Activated CD4-positive, CD25-positive, alpha-beta regulatory T cell treated with anti-CD3 and anti-CD28 coated beads, Interleukin-2, amount 50 U/mL, for 24 hours (primary cell): ENCODE data around the gene CRIP1.
A peak's percentile ranks its signal among the peaks of the same experiment; 100 is the strongest.

Source experiments
- ATAC-seq, 2 donors: fragments of 150-1000 bp; cut with Tn5 transposase; one replicate each; pipeline ENCODE4 v1.10.0; 2021; ENCODE audit warnings: mild to moderate bottlenecking in 1 of 2, moderate library complexity in 1 of 2

The CRIP1 gene

DNA sequence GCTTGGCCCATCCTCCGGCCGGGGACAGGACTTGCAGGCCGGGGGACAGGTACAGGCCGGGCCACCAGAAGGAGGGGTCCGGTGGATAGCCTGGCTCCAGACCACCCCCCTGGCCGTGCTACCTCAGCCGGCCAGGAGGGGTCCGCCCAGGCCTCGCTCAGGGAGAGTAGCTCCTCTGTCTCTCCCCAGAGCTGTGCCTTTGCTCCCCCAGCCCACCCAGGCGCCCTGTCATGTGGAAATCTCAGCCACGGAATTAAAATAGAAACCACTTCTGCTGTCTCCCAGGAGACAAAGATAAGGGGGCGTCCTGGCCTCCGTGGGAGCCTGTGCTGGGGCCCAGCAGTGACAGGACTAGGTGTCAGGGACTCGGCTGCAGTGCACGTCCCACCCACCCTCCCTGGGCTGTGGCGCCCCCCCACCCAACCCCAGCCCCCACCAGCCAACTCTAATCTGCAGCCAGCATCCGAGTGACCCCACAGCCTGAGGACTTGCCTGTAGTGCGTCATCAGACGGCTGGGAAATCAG lies 15.3 kb upstream of the CRIP1 start:
- ATAC-seq = no peak

DNA sequence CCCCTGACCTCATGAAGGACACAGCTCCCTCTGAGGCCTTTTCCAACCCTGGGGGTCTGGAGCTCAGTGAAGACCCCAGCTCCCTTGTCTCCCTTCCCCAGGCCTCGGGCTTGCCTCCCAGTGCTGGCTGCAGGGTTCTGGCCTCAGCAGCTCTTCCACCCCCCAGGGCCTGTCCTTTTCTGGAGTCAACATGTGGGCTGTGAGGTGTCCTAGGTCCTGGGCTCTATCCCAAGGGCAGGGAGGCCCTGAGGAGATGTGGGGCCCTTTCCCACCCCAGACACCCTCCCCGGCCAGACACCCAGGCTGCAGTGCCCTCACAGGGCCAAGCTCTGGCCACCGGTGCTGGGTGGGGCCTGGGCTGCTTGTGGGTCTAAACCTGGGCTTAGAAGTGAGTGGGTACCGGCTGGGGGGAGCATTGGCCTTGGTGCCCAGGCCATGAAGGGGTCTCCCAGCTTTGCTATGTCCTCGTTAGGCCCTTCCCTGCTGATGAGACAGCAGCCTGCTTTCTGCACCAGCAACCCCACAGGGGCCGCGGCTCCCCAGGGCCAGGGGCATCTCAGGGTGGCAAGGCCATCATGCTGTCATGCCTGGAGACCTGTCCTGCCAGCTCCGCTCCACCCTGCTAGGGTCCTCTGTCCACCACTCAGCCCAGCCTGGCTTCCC lies 14.7 kb upstream of the CRIP1 start:
- ATAC-seq = no peak

DNA sequence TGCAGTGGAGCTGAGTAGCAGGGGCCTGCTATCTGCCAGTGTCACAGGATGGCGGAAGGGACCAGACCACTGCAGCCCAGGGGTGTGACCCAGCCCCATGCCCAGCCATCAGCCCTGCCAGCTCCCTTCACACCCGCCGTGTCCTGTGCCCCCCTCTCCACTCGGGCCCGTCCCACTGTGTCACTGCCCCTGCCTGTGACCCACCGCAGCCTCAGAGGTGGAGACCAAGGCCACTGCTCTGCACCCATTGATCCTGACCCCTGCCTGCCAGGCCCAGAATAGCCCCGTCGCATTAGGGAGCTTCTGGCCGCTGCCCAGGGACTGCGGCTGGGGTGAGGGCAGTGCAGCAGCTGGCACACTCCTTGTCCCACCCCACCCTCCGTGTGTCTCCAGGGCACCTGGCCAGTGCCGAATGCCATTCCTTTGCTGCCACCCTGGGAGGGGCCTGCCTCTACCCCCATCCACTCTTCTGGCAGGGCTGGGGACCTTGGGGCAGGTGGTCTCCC lies 14.1 kb upstream of the CRIP1 start:
- ATAC-seq = no peak

DNA sequence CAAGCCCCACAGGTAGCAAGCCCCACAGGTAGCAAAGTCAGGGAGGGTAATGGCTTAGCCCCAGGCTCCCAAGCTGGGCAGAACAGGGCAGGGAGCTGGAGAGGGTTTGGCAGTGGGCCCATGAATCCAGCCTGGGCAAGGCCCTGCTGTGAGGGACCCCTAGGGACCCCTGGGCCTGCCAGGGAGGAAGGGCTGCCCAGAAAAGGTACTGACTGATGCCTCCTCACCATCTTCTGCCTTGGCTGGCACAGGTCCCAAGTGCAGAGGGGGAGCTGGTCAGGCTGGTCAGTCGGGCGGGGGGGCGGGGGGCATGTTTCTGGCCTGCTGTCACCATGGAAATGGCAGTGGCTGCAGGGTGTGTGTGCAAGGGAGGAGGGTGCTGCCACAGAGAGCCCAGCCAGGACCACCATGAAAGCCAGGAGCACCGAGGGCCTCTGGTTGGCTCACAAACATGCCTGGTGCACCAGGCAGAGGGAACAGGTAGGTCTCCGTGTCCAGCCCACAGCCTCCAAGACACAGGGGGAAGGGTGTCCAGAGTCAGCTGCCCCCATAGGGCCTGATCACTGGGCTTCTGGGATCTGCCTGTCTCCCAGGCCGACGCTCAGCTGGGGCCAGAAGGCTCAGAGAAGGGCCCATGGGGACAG lies 13.5 kb upstream of the CRIP1 start:
- ATAC-seq = no peak

DNA sequence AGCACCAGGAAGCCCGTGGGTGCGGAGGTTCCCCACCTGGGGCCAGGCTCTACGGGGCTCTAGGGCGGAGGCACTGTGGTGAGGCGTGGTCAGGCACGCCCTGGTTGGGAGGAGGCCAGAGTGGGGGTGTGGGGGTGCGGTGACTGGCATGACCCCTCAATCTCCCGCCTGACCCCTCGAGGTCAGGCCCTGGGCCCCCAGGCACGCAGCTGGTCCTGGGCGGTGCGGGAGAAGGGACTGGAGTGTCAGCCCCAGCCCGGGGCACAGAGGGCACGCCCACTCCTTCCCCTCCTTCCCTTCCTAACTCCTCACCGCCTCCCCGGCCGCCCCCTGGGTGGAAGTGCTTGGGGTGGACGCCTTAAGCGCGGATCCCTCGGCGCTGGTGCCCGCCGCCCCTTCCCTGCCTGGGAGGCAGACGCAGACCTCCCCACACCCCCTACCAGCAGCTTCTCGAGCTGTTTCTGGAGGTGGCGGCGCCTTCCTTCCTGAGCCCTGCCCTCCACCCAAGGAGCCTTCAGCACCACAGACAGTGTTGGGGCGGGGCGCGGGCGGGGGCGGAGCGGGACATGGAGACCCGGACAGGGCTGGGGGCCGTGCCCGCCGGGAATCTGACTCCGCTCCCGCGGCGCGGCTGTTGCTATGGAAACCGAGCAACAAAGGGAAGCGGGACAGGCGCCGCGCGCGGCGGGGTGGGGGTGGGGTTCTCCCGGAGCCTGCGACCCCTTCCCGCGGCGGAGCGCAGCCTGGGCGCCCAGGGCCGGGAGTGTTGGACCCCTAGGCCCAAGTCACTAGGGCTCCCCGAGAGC lies 12.8 kb upstream of the CRIP1 start:
- peak; percentile 61 to 62 for ATAC-seq

DNA sequence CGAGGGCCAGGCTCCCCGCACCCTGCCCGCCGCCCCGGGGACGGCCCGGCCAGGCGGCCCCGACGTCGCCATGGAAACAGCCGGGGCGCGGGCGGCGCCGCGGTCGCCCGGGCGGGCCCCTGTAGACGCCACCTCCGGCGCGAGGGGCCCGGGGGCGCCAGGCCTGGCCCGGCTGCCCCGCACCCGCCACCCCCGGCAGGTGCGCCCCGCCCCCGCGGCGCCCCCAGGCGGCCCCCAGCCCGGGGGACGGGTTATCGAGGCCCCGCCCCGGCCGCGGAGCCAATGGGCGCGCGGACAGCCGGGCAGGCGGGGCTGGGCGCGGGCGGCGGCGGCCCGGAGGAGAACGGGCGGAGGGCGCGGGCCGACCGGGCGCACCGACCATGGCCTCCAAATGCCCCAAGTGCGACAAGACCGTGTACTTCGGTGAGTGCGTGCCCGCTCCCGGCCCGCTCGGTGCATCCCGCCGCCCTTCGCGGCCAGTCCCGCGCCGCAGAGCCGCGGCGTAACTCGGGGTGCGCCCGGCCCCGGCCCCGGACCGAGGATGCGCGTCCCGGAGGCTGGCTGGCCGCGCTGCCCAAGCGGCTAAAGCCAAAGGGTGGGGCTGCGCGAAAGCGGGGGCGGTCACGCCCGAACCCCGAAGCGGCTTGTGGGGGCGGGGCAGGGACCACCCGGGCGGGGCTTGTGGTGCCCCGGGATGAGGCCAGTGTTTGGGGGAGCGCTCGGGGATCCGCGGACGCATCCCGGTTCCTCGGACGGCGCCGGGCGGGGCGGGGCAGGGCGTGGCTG lies 12.0 kb upstream of the CRIP1 start, which contains the start of gene CRIP2:
CRIP2 (plus strand) TSS at position 339 of the 786 bp plus-strand sequence; CDS start at position 381, 42 bp downstream.
- peak; percentile 38 to 60 for ATAC-seq

DNA sequence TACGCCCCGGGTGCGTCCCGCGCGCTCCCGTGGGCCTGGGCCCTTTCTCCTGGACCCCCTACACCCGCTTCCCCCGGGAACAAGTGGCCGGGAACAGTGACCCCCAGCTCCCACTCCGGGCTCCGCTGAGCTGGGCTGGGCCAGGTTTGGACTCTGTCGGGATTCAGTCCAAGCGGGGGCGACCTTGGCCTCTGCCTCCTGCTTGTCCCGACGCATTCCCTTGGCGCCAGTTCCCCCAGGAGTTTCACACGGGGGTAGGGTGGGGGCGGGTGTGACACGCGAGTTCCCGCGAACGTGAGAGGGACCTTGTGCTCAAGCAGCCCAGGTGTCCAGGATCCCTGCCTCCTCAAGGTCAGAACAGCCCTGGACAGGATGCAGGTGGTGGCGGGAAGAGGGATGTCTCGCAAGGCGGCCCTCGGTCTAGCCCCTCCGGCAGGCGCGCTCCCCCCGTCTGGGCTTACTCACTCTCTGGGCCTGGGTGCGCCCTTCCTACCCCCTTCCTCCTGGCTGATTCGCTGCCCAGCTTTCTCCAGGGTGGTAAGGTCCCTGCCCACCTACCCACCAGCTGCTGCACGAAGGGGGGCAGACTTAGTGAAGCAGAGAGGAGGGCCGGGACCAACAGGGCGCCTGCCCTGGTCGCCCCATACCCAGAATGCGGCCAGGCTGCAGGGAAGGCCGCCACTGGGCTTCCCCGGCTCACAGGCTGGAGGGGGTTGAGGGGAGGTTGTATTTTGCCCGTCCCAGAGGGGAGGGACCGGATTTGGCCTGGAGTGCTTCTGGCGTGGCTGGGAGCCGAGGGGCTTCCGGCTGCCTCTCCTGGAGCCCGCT lies 11.2 kb upstream of the CRIP1 start:
- no peak for ATAC-seq

DNA sequence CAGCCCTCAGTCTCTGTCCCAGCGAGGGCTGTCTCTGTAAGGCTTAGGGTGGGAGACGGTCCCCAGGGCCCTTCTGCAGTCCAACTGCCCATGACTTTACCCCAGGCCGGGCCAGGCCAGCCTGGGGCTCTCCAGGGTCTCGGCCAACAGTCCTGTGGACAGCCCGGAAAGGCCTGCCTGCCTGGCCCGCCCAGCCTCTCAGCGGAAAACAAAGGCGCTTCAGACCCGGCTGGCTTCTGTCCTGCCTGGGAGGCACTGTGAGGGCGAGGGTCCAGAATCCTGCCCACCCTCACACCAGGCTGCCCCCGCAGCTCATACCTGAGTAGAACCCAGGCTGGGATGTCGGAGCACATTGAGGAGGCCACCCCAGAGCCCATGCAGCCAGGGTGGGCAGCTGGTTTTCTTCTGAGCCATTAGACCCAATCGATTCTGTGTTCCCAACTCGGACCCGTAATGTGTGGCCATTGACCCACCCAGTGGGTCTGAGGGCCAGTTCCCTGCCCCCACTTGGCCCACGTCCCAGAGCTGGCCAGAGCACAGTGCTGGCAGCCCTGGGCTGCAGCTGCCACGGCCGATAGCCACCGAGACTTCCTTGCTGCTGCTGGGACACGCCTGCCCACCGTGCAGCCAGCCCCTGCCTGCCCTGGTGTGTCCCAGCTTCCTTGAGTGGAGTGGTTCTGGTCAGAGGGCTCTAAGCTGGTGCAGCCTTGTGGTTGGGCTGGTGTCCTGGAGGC lies 10.4 kb upstream of the CRIP1 start:
- ATAC-seq = no peak

DNA sequence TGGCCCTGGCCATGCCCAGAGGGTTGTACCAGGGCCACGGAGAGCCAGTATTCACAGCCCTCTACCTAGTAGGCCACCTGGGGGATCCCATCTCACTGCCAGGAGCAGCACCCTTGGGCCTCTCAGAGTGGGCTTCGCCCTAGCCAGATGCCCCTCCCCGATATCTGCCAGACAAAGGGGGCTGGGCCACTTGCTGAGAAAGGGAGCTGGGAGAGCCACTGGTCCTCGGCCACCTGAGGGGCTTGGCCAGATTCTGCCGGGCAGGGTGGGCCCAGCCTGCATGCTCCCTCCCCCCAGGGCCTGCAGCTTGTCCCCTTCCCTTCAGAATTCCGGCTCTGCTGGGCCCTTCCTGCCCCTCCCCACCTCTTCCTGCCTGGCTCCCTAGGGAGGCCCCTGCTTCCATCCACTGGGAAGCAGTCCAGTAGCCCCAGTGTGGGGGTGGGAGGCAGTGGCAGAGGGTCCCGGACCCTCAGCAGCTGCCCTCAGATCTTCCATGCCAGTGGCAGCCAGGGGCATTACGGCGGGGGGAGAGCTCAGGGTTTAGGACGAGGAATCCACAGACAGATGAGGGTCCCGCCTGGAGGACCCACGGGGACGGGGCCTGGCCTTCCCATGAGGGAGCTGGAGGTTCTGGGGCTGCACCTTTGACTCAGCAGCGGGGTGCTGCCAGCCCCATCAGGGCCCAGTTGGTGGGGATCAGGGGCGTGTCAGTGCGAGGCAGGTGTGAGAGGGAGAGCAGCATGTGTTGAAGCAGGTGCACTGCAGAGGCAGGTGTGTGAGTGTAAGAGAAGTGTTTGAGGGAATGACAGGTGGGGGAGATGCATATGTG lies 9.6 kb upstream of the CRIP1 start:
- ATAC-seq = no peak

DNA sequence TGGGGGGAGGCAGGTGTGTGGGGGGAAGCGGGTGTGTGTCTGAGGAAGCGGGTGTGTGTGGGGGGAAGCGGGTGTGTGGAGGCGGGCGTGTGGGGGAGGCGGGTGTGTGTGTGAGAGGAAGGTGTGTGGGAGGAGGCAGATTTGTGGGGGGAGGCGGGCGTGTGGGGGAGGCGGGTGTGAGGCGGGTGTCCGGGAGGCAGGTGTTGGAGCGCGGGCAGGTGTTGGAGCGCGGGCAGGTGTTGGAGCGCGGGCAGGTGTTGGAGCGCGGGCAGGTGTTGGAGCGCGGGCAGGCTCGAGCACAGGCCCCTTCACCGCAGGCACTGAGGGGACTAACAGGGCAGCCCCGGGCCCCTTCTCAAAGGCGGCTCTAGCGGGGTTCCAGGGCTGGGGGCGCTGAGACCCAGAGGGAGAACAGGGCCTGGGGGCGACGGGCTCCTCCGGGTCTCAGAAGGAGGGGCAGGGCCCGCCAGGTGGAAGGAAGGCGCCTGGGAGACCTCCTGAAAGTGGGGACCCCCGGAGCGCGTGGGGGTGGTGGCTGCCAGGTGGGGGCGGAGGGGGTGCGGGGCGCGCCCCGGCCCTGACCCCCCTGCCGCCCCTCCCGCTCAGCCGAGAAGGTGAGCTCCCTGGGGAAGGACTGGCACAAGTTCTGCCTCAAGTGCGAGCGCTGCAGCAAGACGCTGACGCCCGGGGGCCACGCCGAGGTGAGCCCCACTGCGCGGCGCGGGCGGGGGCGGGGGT lies 8.9 kb upstream of the CRIP1 start:
- ATAC-seq = no peak

DNA sequence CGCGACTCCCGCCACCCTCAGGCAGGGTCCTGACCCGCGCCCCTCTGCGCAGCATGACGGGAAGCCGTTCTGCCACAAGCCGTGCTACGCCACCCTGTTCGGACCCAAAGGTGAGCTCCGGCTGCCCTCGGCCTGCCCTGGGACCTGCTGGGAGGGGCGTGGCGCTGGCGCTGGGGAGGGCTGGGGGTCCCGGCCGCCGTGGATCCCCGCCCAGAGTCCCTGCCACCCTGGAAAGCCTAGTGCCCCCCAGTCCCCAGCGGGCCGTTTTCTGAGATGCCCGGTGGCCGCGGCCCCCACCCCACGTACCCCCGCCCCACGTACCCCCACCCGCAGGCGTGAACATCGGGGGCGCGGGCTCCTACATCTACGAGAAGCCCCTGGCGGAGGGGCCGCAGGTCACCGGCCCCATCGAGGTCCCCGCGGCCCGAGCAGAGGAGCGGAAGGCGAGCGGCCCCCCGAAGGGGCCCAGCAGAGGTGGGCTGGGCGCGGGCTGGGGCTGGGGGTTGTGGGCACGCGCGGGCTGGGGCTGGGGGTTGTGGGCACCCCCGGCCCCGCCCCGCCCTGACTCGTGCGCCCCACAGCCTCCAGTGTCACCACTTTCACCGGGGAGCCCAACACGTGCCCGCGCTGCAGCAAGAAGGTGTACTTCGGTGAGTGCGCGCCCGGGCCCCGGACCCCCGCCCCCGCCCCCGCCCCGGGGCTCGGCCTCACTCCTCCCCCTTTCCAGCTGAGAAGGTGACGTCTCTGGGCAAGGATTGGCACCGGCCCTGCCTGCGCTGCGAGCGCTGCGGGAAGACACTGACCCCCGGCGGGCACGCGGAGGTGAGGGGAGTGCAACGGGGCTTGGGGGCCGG lies 8.1 kb upstream of the CRIP1 start:
- ATAC-seq = no peak

DNA sequence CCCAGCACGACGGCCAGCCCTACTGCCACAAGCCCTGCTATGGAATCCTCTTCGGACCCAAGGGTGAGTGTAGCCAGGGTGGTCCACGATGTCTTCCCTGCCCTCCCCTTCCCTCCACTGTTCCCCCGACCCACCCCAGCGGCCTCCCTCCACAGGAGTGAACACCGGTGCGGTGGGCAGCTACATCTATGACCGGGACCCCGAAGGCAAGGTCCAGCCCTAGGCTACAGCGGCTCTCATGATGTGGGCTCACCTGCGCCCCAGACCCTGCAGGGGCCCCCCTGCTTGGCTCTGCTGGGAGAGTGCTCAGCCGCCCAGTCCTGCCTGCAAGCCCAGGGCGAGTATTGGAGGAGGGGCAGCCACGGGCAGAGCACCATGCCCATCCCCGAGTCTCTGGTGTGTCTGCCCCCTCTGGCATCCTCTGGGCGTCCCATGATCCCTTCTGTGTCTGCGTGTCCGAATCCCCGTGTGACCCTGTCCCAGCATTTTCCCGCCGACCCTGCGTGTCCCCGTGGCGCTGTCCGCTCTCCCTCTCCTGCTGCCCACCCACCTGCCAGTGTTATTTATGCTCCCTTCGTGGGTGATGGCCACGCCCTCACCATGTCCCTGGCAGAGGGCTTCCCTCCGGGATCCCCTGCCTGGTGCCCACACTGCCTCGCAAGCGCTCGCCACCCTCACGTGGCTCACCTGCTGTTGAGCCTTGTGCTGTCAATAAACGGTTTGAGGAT lies 7.1 kb upstream of the CRIP1 start:
- ATAC-seq = no peak

DNA sequence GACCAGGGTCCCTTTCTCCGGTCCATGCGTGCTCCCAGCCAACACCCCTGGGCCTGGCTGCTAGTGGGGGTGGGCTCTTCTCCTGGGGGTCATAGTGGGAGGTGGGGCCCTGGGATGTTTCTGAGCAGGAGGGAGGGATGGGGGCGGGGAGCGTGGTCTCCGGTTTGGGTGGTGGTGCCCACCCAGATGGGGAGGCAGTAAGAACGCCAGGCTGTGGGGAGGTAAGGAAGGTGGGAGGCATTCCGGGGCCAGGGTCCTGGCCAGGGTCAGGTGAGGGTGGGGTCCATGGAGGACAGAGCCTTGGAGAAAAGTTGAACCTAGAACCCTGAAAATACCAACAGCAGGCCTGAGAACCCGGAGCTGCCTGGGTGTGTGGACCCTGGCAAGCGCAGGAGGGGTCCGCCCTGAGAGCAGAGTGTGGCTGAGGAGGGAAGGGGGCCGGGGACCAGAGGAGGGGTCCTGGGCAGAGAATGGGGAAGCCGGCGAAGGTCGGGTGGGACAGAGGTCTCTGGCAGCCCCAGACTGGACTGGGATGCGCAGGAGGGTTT lies 6.4 kb upstream of the CRIP1 start:
- no peak for ATAC-seq

DNA sequence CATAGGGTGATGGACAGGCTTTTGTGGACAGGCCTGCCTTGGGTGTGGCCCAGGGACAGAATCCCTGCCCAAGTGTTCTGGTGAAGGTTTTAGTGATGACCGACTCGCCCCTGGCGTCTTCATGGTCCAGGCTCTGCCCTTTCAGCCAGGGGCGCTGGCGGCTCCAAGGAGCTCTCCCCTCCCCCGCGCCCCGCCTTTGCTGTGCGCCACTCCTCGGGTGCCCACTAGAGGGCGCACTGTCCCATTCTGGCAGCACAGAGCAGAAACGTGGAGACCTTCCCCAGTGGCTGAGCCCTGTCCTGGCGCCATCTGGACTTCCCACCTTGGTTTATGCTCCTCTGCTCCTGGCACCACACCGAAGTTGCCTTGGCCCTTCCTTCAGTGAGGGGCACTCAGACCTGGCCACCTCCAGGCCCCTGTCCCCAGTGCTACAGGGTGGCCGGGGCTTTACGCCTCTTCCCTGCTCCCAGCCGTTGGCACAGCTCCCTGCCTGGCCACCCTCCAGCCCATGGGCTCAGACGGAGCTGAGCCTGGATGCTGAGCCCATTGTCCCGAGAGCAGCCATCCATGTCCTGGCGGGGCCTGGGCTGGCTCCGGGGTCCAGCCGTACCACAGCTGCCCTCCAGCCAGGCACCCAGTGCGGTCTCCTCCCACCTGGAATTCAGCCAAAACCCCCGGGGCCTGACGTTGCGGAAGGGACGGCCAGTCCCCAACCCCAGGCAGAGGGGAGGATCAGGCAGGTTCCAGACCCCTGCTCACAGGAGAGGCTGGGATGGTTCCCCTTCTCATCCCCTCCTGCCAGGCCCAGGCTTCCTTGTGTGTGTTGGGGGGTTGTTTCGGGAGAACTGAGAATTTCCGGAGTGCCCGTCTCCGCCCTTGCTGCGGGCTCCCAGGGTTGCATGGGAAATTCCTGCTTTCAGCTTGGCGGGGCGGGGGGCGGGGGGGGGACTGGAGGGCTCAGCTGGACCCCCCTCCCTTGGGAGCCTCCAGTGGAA lies 5.6 kb upstream of the CRIP1 start:
- ATAC-seq = peak; percentile 63 to 72

DNA sequence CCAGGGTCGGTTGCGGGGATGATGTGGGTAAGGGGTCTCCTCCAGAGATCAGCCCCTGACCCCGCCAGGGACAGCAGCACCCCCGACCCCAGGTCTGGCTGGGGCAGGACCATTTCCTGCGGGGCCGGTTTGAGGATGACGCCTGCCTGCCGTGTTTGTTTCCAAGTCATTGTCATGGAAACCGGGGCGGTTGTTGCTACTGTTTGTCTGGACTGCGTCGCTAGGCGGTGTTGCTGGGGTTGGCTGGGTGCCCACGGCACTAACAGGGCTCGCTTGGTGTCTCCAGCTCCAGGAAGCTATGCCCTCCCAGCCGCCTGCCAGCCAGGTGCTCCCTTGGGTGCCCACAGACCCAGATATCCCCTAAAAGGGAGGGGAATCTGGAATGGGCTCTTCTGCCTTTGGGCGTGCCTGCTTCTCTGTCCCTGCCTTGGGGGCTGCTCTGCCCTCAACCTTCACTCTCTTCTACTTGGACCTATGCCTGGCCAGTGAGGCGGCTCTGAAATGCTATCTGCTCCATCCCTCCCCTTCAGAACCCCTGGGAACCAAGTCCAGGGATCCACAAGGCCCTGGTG lies 4.7 kb upstream of the CRIP1 start:
- peak; percentile 64 to 75 for ATAC-seq
